NCI-H146 (cell line): ENCODE measurements around the gene SLC5A10.
"Not testable (repeated sequence)": the region's sequence is repeated elsewhere in the genome, so short reads cannot be mapped to it uniquely, and the experiment has no call there.

Experiments used
- DNase-seq: peaks from one replicate; lab custom pipeline; 2025; lab: John Stamatoyannopoulos, UW

SLC5A10 gene

GRCh38 chr17:19043032-19043431 lies 91.1 kb downstream of the SLC5A10 start:
- DNase-seq: not testable (repeated sequence)

GRCh38 chr17:19044643-19045042 lies 92.7 kb downstream of the SLC5A10 start:
- not testable (repeated sequence) for DNase-seq

- DNase-seq: not testable (repeated sequence)
These were observed 94.9 kb downstream of the SLC5A10 start, which contains the start of gene GRAP for GRCh38 chr17:19046782-19047375. GRAP (minus strand) TSS chr17:19046957; CDS start chr17:19046926, 31 bp downstream.

GRCh38 chr17:19047510-19047909 lies 95.5 kb downstream of the SLC5A10 start:
- not testable (repeated sequence) for DNase-seq

DNA sequence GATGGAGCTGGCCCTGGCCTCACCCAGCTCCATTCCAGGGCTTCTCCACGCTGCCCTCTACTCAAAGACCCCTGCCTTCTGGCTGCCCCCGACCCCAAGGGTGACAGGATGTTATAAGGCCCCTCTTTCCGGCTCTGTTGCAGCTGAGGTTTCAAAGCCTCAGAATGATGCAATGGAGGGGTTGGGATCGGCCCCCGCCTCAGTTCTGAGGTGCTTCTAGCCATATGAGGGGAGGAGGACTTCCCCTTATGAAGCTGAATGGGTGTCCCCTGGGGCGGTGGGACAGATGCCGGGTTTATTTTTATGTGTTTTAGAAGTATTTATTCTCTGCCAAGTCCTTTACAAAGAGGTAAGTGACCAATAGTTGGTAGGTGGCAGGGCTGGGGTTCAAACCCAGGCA lies 96.9 kb downstream of the SLC5A10 start:
- DNase-seq: not testable (repeated sequence)

GRCh38 chr17:19055447-19055846 lies 103.5 kb downstream of the SLC5A10 start:
- not testable (repeated sequence) for DNase-seq

GRCh38 chr17:19062009-19062717 lies 110.2 kb downstream of the SLC5A10 start:
- DNase-seq: not testable (repeated sequence)

- not testable (repeated sequence) for DNase-seq
These were observed 110.9 kb downstream of the SLC5A10 start for GRCh38 chr17:19062718-19063325.

GRCh38 chr17:19063326-19063956 lies 111.5 kb downstream of the SLC5A10 start:
- DNase-seq: not testable (repeated sequence)

DNA sequence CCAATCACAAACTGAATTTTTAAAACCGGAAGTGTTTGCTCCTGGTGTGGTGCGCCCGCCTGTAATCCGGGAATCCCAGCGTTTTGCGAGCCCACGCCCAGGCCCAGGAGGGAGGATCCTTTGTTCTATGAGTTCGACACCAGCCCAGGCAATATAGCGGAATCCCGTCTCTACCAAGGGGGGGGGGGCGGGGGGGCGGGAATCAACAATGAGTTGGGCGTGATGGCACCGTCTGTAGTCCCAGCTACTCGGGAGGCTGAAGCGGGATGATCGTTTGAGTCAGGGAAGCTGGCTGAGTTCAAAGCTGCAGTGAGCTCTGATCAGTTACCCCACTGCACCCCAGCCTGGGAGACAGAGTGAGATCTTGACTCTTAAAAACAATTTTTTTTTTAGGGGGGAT lies 112.4 kb downstream of the SLC5A10 start:
- not testable (repeated sequence) for DNase-seq

- not testable (repeated sequence) for DNase-seq
These were observed 118.6 kb downstream of the SLC5A10 start for GRCh38 chr17:19070318-19071168.
